H1 (cell line): ENCODE measurements around the gene CDNF. TPM values are rescaled to one million over a fixed set of nuclear protein-coding genes. Genes with fewer than 3 reads are reported as not detected.

Experiments used
- GTF2F1 ChIP-seq: IDR thresholded peaks from 2 replicates; pipeline ENCODE4 v1.6.1; 2012; ENCODE audit warnings: low read depth, low read length, improper control_type of control experiment, borderline replicate concordance
- KDM1A ChIP-seq: fragments of 200-600, 300-600 bp; sonication (generic); IDR thresholded peaks from 2 replicates; pipeline ENCODE4 v1.7.1; 2016; ENCODE audit warnings: mild to moderate bottlenecking, low read length, borderline replicate concordance
- MAFK ChIP-seq: IDR thresholded peaks from 2 replicates; pipeline ENCODE4 v1.6.1; 2012; ENCODE audit warnings: low read depth, mild to moderate bottlenecking, improper control_type of control experiment, low read length
- RBBP5 ChIP-seq: IDR thresholded peaks from 2 replicates; pipeline ENCODE4 v1.7.1; 2012; ENCODE audit warnings: low read depth, mild to moderate bottlenecking, inconsistent platforms, low read length, moderate library complexity, borderline replicate concordance
- RXRA ChIP-seq: IDR thresholded peaks from 2 replicates; pipeline ENCODE4 v1.6.1; 2011; ENCODE audit warnings: low read depth, mild to moderate bottlenecking, low read length, moderate library complexity; ENCODE audit not compliant: insufficient read depth
- TAF1 ChIP-seq: IDR thresholded peaks from 2 replicates; pipeline ENCODE4 v1.6.1; 2011; ENCODE audit warnings: mild to moderate bottlenecking, low read depth, low read length
- polyA plus RNA-seq, 7 experiments: library from polyadenylated mRNA; depleted of rRNA in 3 of 7; stranded (reverse) in 5 of 7; unstranded in 2 of 7; fragments of >200 nt in 5 of 7; fragments of 200-250 nt in 2 of 7; gene quantifications; 1 replicate in 5 of 7; 2 replicates in 1 of 7; 4 replicates in 1 of 7; pipeline versions ENCODE4 v1.2.1 to v1.2.3, GENCODE V29; 2011 to 2013; ENCODE audit warnings: missing spikeins in 2 of 7, mixed read lengths in 2 of 7
- total RNA-seq: library from RNA; stranded (reverse); fragmentation: NEBNext Ultra II Directional; extraction: Animal tissue kit (Norgen Biotek cat#: 25700); gene quantifications from 2 replicates; pipeline ENCODE4 v1.2.1, GENCODE V29; 2021
- TF ChIP-seq, protein P1 (sequence below): fragments of 300-600 bp; sonication (generic); IDR thresholded peaks from 2 replicates; pipeline ENCODE4 v1.7.1; 2012; ENCODE audit warnings: low read length, moderate library complexity, mild to moderate bottlenecking, inconsistent platforms; ENCODE audit not compliant: insufficient replicate concordance

CDNF gene
- total and polyA plus RNA-seq, 2 of the 8 experiments (the other 6 are each of a cell fraction or from before 2014, with no cell fraction given): 0.32 to 0.67 TPM

DNA sequence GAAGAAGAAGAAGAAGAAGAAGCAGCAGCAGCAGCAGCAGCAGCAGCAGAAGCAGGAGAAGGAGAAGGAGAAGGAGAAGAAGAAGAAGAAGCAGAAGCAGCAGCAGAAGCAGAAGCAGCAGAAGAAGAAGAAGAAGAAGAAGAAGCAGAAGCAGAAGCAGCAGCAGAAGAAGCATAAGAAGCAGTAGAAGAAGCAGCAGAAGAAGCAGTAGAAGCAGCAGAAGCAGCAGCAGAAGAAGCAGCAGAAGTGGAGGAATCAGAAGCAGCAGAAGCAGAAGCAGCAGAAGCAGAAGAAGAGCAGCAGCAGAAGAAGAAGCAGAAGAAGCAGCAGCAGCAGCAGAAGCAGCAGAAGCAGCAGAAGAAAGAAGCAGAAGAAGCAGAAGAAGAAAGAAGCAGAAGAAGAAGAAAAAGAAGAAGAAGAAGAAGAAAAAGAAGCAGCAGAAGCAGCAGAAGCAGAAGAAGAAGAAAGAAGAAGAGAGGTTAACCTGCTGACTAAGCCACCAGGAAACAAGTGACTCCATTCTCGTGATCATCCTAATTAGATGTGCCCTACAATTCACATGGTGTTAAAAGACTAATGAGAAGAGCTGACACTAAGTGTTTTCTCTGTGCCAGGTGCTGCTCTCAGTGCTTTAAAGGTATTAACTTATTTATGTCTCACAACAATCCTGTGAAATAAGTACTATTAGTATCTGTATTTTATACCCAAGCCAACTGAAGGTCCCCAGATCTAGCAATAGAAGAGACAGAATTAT lies 11.6 kb downstream of the CDNF start (continued):
- TF ChIP-seq RXRA (no peak), GTF2F1 (no peak), KDM1A (no peak), RBBP5 (no peak), TAF1 (no peak), MAFK (no peak)
- TF ChIP-seq, protein P1, sequence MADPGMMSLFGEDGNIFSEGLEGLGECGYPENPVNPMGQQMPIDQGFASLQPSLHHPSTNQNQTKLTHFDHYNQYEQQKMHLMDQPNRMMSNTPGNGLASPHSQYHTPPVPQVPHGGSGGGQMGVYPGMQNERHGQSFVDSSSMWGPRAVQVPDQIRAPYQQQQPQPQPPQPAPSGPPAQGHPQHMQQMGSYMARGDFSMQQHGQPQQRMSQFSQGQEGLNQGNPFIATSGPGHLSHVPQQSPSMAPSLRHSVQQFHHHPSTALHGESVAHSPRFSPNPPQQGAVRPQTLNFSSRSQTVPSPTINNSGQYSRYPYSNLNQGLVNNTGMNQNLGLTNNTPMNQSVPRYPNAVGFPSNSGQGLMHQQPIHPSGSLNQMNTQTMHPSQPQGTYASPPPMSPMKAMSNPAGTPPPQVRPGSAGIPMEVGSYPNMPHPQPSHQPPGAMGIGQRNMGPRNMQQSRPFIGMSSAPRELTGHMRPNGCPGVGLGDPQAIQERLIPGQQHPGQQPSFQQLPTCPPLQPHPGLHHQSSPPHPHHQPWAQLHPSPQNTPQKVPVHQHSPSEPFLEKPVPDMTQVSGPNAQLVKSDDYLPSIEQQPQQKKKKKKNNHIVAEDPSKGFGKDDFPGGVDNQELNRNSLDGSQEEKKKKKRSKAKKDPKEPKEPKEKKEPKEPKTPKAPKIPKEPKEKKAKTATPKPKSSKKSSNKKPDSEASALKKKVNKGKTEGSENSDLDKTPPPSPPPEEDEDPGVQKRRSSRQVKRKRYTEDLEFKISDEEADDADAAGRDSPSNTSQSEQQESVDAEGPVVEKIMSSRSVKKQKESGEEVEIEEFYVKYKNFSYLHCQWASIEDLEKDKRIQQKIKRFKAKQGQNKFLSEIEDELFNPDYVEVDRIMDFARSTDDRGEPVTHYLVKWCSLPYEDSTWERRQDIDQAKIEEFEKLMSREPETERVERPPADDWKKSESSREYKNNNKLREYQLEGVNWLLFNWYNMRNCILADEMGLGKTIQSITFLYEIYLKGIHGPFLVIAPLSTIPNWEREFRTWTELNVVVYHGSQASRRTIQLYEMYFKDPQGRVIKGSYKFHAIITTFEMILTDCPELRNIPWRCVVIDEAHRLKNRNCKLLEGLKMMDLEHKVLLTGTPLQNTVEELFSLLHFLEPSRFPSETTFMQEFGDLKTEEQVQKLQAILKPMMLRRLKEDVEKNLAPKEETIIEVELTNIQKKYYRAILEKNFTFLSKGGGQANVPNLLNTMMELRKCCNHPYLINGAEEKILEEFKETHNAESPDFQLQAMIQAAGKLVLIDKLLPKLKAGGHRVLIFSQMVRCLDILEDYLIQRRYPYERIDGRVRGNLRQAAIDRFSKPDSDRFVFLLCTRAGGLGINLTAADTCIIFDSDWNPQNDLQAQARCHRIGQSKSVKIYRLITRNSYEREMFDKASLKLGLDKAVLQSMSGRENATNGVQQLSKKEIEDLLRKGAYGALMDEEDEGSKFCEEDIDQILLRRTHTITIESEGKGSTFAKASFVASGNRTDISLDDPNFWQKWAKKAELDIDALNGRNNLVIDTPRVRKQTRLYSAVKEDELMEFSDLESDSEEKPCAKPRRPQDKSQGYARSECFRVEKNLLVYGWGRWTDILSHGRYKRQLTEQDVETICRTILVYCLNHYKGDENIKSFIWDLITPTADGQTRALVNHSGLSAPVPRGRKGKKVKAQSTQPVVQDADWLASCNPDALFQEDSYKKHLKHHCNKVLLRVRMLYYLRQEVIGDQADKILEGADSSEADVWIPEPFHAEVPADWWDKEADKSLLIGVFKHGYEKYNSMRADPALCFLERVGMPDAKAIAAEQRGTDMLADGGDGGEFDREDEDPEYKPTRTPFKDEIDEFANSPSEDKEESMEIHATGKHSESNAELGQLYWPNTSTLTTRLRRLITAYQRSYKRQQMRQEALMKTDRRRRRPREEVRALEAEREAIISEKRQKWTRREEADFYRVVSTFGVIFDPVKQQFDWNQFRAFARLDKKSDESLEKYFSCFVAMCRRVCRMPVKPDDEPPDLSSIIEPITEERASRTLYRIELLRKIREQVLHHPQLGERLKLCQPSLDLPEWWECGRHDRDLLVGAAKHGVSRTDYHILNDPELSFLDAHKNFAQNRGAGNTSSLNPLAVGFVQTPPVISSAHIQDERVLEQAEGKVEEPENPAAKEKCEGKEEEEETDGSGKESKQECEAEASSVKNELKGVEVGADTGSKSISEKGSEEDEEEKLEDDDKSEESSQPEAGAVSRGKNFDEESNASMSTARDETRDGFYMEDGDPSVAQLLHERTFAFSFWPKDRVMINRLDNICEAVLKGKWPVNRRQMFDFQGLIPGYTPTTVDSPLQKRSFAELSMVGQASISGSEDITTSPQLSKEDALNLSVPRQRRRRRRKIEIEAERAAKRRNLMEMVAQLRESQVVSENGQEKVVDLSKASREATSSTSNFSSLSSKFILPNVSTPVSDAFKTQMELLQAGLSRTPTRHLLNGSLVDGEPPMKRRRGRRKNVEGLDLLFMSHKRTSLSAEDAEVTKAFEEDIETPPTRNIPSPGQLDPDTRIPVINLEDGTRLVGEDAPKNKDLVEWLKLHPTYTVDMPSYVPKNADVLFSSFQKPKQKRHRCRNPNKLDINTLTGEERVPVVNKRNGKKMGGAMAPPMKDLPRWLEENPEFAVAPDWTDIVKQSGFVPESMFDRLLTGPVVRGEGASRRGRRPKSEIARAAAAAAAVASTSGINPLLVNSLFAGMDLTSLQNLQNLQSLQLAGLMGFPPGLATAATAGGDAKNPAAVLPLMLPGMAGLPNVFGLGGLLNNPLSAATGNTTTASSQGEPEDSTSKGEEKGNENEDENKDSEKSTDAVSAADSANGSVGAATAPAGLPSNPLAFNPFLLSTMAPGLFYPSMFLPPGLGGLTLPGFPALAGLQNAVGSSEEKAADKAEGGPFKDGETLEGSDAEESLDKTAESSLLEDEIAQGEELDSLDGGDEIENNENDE: no peak
